Lower lobe of right lung (tissue), 2 donors: ENCODE results near the gene UGT3A2. TPM values are rescaled to one million over a fixed set of nuclear protein-coding genes. Genes with fewer than 3 reads are reported as not detected.
"Not testable (repeated sequence)": the region's sequence is repeated elsewhere in the genome, so short reads cannot be mapped to it uniquely, and the experiment has no call there.

ENCODE experiments used
- ATAC-seq, 2 donors: fragments of 200-7000 bp; cut with Tn5 transposase; one replicate each; pipeline ENCODE4 v1.9.1; 2020 to 2022; ENCODE audit warnings: mild to moderate bottlenecking in 2 of 2, moderate library complexity in 2 of 2
- DNase-seq: peaks from one replicate; pipeline ENCODE4 v3.0.0-alpha.2; 2020
- H3K27ac ChIP-seq: fragments of 200-600 bp; one replicate; pipeline ENCODE4 v1.8.0; 2022
- H3K27me3 ChIP-seq: fragments of 200-600 bp; one replicate; pipeline ENCODE4 v1.8.0; 2022; ENCODE audit warnings: low read depth
- H3K36me3 ChIP-seq: fragments of 200-600 bp; one replicate; pipeline ENCODE4 v1.8.0; 2022; ENCODE audit warnings: mild to moderate bottlenecking
- H3K4me1 ChIP-seq: fragments of 200-600 bp; one replicate; pipeline ENCODE4 v1.8.0; 2022
- H3K4me3 ChIP-seq: fragments of 200-600 bp; one replicate; pipeline ENCODE4 v1.8.0; 2022; ENCODE audit warnings: mild to moderate bottlenecking
- H3K9me3 ChIP-seq: fragments of 200-600 bp; one replicate; pipeline ENCODE4 v1.8.0; 2022
- intact Hi-C: fragments of 100-400 bp; cut with DNase I; formaldehyde crosslinking; loops from one replicate; pipeline ENCODE4 v1.11.0; 2022
- total RNA-seq: library from RNA; stranded (reverse); fragmentation: NEBNext Ultra II Directional; extraction: Animal tissue kit (Norgen Biotek cat#: 25700); gene quantifications from one replicate; pipeline ENCODE4 v1.2.1, GENCODE V29; 2021
- TF ChIP-seq, protein P1 (sequence below): fragments of 200-600 bp; IDR thresholded peaks from one replicate; pipeline ENCODE4 v1.8.0; 2022; ENCODE audit warnings: antibody characterized with exemption, mild to moderate bottlenecking
- donor health status: DM: no; HTN: yes; CAD: no; lungs with severe emphysema.

The UGT3A2 gene
- total RNA-seq, 1 donor from 2014 or later: not detected

DNA sequence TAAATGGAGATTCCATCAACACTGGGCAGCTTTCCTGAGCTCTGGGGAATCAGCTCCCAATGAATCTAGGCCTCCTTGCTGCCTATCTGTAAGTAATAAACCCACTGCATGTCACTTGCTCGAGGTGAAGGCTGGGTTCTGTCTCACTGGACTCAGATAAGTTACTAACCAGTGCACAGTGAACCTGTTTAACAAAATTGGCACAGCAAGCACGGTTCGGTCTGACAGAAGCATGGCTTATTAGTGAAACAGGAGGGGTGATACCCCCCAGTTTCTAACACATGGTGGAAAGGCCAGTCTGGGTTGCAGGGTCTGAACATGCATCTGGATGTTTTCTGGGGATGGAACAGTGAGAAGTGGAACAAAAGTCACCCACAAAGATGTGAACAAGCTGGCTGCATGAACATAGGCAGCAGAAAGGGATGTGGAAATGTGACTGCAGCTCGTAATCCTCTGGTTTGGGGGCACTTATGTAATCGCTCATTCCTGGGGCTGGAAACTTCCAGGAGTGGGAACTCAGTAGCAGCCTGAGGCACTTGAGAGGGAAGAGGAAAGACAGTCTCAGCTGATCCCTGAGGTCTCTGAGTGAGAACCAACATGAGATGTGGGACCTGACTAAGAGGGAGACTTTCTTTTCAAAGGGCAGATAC is 37.7 kb downstream of the UGT3A2 start:
- ATAC-seq (no peak), DNase-seq (no peak)
- Histone ChIP-seq H3K4me3 (no peak overlapping the region), H3K27me3 (no peaks in the 10 kb centered on the region), H3K9me3 (no peaks in the 10 kb centered on the region), H3K4me1 (no peaks in the 10 kb centered on the region), H3K36me3 (no peaks in the 10 kb centered on the region), H3K27ac (no peak overlapping the region)
- TF ChIP-seq, protein P1, sequence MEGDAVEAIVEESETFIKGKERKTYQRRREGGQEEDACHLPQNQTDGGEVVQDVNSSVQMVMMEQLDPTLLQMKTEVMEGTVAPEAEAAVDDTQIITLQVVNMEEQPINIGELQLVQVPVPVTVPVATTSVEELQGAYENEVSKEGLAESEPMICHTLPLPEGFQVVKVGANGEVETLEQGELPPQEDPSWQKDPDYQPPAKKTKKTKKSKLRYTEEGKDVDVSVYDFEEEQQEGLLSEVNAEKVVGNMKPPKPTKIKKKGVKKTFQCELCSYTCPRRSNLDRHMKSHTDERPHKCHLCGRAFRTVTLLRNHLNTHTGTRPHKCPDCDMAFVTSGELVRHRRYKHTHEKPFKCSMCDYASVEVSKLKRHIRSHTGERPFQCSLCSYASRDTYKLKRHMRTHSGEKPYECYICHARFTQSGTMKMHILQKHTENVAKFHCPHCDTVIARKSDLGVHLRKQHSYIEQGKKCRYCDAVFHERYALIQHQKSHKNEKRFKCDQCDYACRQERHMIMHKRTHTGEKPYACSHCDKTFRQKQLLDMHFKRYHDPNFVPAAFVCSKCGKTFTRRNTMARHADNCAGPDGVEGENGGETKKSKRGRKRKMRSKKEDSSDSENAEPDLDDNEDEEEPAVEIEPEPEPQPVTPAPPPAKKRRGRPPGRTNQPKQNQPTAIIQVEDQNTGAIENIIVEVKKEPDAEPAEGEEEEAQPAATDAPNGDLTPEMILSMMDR: no peak
- intact Hi-C loops: no loop called here

DNA sequence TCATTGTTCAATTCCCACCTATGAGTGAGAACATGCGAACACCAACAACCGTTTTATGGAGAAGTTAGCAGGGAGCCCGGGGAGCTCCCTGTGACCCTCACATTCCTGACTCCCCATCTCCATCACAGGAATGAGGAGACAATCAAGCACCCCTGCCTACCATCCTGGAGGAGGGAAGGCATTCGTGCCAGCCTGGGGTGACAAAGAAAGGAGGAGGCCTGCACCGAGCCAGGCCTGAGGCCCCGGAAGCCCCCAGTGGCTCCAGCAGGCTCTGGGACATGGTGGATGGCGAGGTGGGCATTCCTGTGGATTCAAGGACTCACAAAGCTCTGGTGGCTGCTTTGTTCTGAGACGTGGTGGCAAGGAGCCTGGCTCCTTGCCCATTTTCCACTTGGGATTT is 39.0 kb downstream of the UGT3A2 start:
- Histone ChIP-seq H3K27ac (no peak overlapping the region), H3K27me3 (no peaks in the 10 kb centered on the region), H3K4me3 (no peak overlapping the region), H3K9me3 (no peaks in the 10 kb centered on the region), H3K36me3 (no peaks in the 10 kb centered on the region), H3K4me1 (no peaks in the 10 kb centered on the region)
- intact Hi-C loops: no loop called here
- TF ChIP-seq, protein P1: no peak
- DNase-seq (no peak), ATAC-seq (no peak)

DNA sequence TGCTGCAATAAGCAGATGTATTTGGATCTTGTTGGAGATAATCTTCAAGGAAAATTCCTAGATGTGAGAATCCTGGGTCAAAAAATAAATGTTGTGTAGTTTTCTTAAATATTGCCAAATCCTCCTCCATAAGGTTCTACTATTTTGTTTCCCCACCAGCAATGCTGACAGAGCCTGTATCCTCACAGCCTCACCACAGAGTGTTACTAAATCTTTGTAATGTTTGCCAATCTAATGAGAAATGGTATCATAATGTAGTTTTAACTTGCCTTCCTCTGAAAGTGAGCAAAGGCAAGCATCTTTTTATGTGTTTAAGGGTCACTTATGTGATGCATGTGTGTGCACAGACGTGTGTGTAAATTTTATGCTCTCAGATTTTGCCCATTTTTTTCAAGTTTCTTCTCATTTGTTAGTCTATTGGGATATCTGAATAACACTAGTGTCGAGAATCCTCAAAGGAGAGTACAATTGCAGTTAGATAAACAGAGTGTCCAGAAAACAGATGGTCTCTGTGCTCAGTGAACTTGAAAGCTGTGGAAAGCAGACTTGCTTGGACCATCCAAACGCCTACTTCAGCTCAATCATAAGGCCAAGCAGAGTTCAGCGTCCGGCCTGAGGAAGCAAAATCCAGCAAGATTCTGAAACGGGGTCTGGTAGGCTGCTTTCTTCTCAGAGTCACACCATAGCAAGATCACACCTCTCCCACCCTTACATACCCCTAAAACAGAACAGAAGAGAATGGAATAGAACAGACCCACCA is 39.8 kb downstream of the UGT3A2 start:
- Histone ChIP-seq H3K27me3 (no peaks in the 10 kb centered on the region), H3K9me3 (no peaks in the 10 kb centered on the region), H3K27ac (no peak overlapping the region), H3K36me3 (no peaks in the 10 kb centered on the region), H3K4me1 (no peaks in the 10 kb centered on the region), H3K4me3 (no peak overlapping the region)
- ATAC-seq: no peak
- intact Hi-C loops: no loop called here
- TF ChIP-seq, protein P1: no peak
- no peak for DNase-seq

DNA sequence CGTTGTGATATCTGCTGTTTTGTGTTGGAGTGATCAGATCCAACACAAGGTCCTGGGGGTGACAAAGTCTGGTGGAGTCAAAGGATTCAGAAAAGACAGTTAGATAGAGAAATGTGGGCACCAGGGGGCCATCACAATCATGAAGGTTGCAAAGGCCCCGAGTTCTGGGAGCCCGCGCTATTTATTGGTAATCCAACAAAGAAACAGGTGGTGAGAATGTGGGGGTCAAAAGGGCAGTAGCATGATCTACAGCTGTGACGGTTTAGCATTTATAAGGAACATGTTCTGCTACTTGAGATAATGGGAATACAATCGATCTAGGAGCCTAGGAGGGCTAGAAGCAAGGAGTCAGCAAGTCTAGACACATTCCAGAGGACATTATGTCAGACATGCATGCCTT is 44.4 kb downstream of the UGT3A2 start:
- H3K27me3 ChIP-seq, H3K27ac ChIP-seq, intact Hi-C loops, H3K9me3 ChIP-seq, ATAC-seq, DNase-seq, H3K36me3 ChIP-seq, H3K4me3 ChIP-seq, H3K4me1 ChIP-seq: not testable (repeated sequence)

DNA sequence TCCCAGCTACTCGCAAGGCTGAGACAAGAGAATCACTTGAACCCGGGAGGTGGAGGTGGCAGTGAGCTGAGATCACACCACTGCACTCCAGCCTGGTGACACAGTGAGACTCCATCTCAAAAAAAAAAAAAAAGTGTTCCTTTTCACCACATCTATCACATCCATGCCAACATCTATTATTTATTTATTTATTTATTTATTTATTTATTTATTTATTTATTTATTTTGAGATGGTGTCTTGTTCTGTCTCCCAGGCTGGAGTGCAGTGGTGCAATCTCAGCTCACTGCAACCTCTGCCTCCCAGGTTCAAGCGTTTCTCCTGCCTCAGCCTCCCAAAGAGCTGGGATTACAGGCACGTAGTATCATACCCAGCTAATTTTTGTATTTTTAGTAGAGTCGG is 47.1 kb downstream of the UGT3A2 start:
- H3K4me3 ChIP-seq, ATAC-seq, H3K4me1 ChIP-seq, H3K27ac ChIP-seq, H3K27me3 ChIP-seq, H3K36me3 ChIP-seq, DNase-seq, intact Hi-C loops: not testable (repeated sequence)
- H3K9me3 ChIP-seq: peaks cover 11% of the 10 kb centered on the region

DNA sequence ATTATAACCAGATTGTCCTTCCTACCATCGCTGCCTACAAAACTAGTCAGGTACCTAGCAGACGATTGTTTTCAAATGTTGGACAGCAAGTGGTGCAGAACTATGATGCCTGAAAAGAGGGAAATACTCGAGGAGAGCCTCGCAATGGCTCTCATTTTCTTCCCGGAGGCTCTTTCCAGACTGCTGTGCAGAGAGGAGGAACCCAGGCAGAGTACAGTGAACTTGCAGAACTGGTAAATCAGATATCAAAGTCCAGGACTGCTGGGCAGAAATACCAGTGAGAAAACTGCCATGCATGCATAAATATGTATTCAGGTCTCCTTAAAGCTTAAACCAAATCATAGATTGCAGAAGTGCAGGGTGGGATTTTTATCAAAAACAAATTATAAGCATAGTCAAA is 49.1 kb downstream of the UGT3A2 start:
- Histone ChIP-seq H3K27me3 (no peaks in the 10 kb centered on the region), H3K36me3 (no peaks in the 10 kb centered on the region), H3K4me1 (no peaks in the 10 kb centered on the region), H3K4me3 (no peak overlapping the region), H3K9me3 (peaks cover 16% of the 10 kb centered on the region), H3K27ac (no peak overlapping the region)
- intact Hi-C loops: no loop called here
- no peak for DNase-seq
- TF ChIP-seq, protein P1: no peak
- no peak for ATAC-seq
